ENCODE results near the gene NTHL1. TPM values are rescaled to one million over a fixed set of nuclear protein-coding genes. Genes with fewer than 3 reads are reported as not detected.
A peak's percentile ranks its signal among the peaks of the same experiment; 100 is the strongest.

Gene NTHL1
- total and polyA plus RNA-seq, 9 of the 15 experiments (the other 6 are each of a cell fraction or from before 2014, with no cell fraction given), result 1.1 to 58.8 (median 17.6) TPM

DNA sequence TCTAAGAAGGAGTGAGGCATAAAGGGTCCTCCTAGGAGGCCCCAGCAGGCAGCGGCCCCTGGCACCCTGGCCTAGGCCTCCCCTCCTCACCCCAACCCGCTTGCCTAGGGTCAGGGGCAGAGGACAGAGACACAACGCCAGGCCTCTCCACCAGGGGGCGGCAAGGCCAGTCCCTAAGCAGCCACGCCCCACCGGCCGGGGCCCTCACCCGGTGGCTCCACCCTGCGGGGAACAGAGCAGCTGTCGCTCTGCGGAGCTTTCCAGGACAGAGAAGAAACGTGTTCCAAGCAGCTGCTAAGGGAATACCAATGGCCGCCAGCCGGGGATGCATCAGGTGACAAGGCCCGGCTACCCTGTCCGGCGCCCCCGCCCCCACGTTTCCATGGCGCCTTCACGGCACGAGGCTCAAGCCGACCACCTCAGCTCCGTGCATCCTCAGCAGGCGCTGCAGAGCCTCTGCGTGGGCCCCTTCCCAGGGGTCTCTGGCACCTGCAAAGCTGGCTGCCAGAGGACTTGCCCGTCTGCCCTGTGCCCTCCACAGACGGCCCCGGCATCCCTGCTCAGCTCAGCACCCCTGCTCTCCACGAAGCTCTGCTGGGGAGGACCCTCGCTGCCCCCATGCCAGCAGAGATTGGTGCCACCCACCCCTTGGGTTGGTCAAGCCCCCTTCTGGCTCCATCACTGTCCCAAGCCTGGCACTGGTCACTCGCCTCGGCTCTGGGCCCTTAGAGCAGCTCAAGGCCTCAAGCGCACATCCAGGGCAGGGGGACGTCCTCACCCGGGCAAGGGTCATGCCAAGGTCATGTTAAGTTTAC is 43.6 kb downstream of the NTHL1 start (continued):
- no peak for TF ChIP-seq RBM39 (optimal IDR thresholded peaks at IDR 0.05; ENCODE audit: low read depth, low read length)
- TF ChIP-seq ZNF133 (CRISPR knock-in tag; IDR thresholded peaks at IDR 0.05), result no peak
- TF ChIP-seq, protein P1, sequence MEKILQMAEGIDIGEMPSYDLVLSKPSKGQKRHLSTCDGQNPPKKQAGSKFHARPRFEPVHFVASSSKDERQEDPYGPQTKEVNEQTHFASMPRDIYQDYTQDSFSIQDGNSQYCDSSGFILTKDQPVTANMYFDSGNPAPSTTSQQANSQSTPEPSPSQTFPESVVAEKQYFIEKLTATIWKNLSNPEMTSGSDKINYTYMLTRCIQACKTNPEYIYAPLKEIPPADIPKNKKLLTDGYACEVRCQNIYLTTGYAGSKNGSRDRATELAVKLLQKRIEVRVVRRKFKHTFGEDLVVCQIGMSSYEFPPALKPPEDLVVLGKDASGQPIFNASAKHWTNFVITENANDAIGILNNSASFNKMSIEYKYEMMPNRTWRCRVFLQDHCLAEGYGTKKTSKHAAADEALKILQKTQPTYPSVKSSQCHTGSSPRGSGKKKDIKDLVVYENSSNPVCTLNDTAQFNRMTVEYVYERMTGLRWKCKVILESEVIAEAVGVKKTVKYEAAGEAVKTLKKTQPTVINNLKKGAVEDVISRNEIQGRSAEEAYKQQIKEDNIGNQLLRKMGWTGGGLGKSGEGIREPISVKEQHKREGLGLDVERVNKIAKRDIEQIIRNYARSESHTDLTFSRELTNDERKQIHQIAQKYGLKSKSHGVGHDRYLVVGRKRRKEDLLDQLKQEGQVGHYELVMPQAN (IDR thresholded peaks at IDR 0.05; ENCODE audit: borderline replicate concordance), result peak; percentile 82; the same call in 1 of the 2 replicates
- no peak for TF ChIP-seq FOXJ2 (tag; IDR thresholded peaks at IDR 0.05)
- peak; percentile 69 for TF ChIP-seq NEUROD1 (IDR thresholded peaks at IDR 0.05; ENCODE audit: borderline replicate concordance, low read depth, low read length, partially characterized antibody)
- TF ChIP-seq ZNF197 (CRISPR knock-in tag; IDR thresholded peaks at IDR 0.05; ENCODE audit: low read depth), result no peak
- no peak for TF ChIP-seq ZFP1 (CRISPR knock-in tag; IDR thresholded peaks at IDR 0.05)
- TF ChIP-seq, protein P2, sequence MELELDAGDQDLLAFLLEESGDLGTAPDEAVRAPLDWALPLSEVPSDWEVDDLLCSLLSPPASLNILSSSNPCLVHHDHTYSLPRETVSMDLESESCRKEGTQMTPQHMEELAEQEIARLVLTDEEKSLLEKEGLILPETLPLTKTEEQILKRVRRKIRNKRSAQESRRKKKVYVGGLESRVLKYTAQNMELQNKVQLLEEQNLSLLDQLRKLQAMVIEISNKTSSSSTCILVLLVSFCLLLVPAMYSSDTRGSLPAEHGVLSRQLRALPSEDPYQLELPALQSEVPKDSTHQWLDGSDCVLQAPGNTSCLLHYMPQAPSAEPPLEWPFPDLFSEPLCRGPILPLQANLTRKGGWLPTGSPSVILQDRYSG (tag; conservative IDR thresholded peaks at IDR 0.05; ENCODE audit: low read depth), result no peak
- TF ChIP-seq DIDO1 (tag; IDR thresholded peaks at IDR 0.05; ENCODE audit: low read depth), result no peak
- TF ChIP-seq, protein P3, sequence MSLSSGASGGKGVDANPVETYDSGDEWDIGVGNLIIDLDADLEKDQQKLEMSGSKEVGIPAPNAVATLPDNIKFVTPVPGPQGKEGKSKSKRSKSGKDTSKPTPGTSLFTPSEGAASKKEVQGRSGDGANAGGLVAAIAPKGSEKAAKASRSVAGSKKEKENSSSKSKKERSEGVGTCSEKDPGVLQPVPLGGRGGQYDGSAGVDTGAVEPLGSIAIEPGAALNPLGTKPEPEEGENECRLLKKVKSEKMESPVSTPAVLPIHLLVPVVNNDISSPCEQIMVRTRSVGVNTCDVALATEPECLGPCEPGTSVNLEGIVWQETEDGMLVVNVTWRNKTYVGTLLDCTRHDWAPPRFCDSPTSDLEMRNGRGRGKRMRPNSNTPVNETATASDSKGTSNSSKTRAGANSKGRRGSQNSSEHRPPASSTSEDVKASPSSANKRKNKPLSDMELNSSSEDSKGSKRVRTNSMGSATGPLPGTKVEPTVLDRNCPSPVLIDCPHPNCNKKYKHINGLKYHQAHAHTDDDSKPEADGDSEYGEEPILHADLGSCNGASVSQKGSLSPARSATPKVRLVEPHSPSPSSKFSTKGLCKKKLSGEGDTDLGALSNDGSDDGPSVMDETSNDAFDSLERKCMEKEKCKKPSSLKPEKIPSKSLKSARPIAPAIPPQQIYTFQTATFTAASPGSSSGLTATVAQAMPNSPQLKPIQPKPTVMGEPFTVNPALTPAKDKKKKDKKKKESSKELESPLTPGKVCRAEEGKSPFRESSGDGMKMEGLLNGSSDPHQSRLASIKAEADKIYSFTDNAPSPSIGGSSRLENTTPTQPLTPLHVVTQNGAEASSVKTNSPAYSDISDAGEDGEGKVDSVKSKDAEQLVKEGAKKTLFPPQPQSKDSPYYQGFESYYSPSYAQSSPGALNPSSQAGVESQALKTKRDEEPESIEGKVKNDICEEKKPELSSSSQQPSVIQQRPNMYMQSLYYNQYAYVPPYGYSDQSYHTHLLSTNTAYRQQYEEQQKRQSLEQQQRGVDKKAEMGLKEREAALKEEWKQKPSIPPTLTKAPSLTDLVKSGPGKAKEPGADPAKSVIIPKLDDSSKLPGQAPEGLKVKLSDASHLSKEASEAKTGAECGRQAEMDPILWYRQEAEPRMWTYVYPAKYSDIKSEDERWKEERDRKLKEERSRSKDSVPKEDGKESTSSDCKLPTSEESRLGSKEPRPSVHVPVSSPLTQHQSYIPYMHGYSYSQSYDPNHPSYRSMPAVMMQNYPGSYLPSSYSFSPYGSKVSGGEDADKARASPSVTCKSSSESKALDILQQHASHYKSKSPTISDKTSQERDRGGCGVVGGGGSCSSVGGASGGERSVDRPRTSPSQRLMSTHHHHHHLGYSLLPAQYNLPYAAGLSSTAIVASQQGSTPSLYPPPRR (CRISPR knock-in tag; IDR thresholded peaks at IDR 0.05; ENCODE audit: borderline replicate concordance), result no peak; the same call in 1 of the 2 replicates
- TF ChIP-seq NCOR1 (IDR thresholded peaks at IDR 0.05), result no peak
- no peak for TF ChIP-seq ZNF408 (CRISPR knock-in tag; IDR thresholded peaks at IDR 0.05; ENCODE audit: low read depth)
- TF ChIP-seq XRCC4 (IDR thresholded peaks at IDR 0.05; ENCODE audit: extremely low read depth, insufficient read depth, insufficient read length), result no peak
- TF ChIP-seq ZNF644 (tag; IDR thresholded peaks at IDR 0.05; ENCODE audit: low read depth), result no peak
- no peak for TF ChIP-seq ILK (tag; IDR thresholded peaks at IDR 0.05; ENCODE audit: borderline replicate concordance, low read depth)
- TF ChIP-seq KAT8 (IDR thresholded peaks at IDR 0.05; ENCODE audit: low read depth), result no peak
- TF ChIP-seq ZNF77 (CRISPR knock-in tag; IDR thresholded peaks at IDR 0.05), result no peak
- no peak for TF ChIP-seq PHF8 (IDR thresholded peaks at IDR 0.05; ENCODE audit: borderline replicate concordance, low read length)
- TF ChIP-seq CREB1 (IDR thresholded peaks at IDR 0.05), result peak; percentile 33; the same call in 1 of the 2 replicates
- TF ChIP-seq CREB1 (CRISPR knock-in tag; IDR thresholded peaks at IDR 0.05), result no peak; the same call in none of the 2 replicates
- TF ChIP-seq SMARCE1 (IDR thresholded peaks at IDR 0.05), result no peak

All from K562 (cell line).